PC-3 (cell line): Measurements from ENCODE around the gene ANKDD1A.

Source experiments
- CTCF ChIP-seq: fragments of 300-600 bp; sonication (generic); conservative IDR thresholded peaks from 2 replicates; pipeline ENCODE4 v1.5.1; 2017; ENCODE audit warnings: antibody characterized with exemption, low read depth, mild to moderate bottlenecking, low read length
- EZH2 ChIP-seq: fragments of 300-600 bp; sonication (generic); IDR thresholded peaks from one replicate; pipeline ENCODE4 v1.6.1; 2017; ENCODE audit warnings: antibody characterized with exemption, mild to moderate bottlenecking, low read length; ENCODE audit not compliant: unreplicated experiment
- EZH2phosphoT487 ChIP-seq: fragments of 300-600 bp; sonication (generic); IDR thresholded peaks from 2 replicates; pipeline ENCODE4 v1.6.1; 2018; ENCODE audit warnings: mild to moderate bottlenecking, antibody characterized with exemption, low read length, borderline replicate concordance

- TF ChIP-seq EZH2 (no peak), CTCF (no peak), EZH2phosphoT487 (no peak)
These were observed 42.2 kb upstream of the ANKDD1A start for GRCh38 chr15:64869501-64869900.
